Endothelial cell of umbilical vein (primary cell): Measurements from ENCODE around the gene RHEX. TPM values are rescaled to one million over a fixed set of nuclear protein-coding genes. Genes with fewer than 3 reads are reported as not detected.

ENCODE experiments used
- BruUV-seq: library from RNA; stranded (reverse); fragments of 400-500 nt; replicated peaks from 2 replicates; lab custom pipeline; 2021; lab: Mats Ljungman, UMichigan
- CTCF ChIA-PET: fragments of 300-600, 350-600 bp; sonication (Branson Sonifier 250); formaldehyde crosslinking; loops from one replicate; lab custom pipeline; 2021; ENCODE audit warnings: antibody characterized with exemption, inconsistent platforms; lab: Charles Lee
- POLR2A ChIA-PET: fragments of 300-600, 350-600 bp; sonication (Branson Sonifier 250); formaldehyde crosslinking; loops from one replicate; lab custom pipeline; 2021; ENCODE audit warnings: antibody characterized with exemption, inconsistent platforms; lab: Charles Lee
- DNase-seq: peaks from one replicate; pipeline ENCODE4 v3.0.0-alpha.2; 2011; ENCODE audit warnings: low read depth, low spot score
- FAIRE-seq: peaks from 2 replicates; lab custom pipeline; 2011; peaks lifted over from hg19 to GRCh38; lab: Jason Lieb, UNC
- H2AFZ ChIP-seq: 2 replicates; pipeline ENCODE4 v1.6.0; 2012; ENCODE audit warnings: low read depth, low read length, control low read depth, inconsistent platforms
- H3K27ac ChIP-seq: 2 replicates; pipeline ENCODE4 v1.5.1; 2011; ENCODE audit warnings: low read depth, mild to moderate bottlenecking, control low read depth, low read length, moderate library complexity; ENCODE audit not compliant: insufficient read depth
- H3K27me3 ChIP-seq, 2 experiments: 2 replicates each; pipeline versions ENCODE4 v1.6.0 to v1.6.1; 2011; ENCODE audit warnings: low read length in 2 of 2, mixed read lengths in 1 of 2; ENCODE audit not compliant: control insufficient read depth in 2 of 2, insufficient read depth in 2 of 2
- H3K36me3 ChIP-seq, 2 experiments: 2 replicates in 1 of 2; 3 replicates in 1 of 2; pipeline ENCODE4 v1.5.1; 2011; ENCODE audit warnings: low read length in 2 of 2, mild to moderate bottlenecking in 1 of 2, moderate library complexity in 1 of 2; ENCODE audit not compliant: control insufficient read depth in 2 of 2, insufficient read depth in 2 of 2; ENCODE audit errors: extremely low read depth in 1 of 2
- H3K4me1 ChIP-seq: 3 replicates; pipeline ENCODE4 v1.5.1; 2011; ENCODE audit warnings: mild to moderate bottlenecking, low read length; ENCODE audit not compliant: control insufficient read depth, insufficient read depth; ENCODE audit errors: extremely low read depth
- H3K4me2 ChIP-seq: 2 replicates; pipeline ENCODE4 v1.6.1; 2011; ENCODE audit warnings: low read length, control low read depth, mixed read lengths; ENCODE audit not compliant: insufficient read depth
- H3K4me3 ChIP-seq, 3 experiments: fragments of 200-600 bp in 1 of 3; sonication (generic), shearing (Covaris generic) in 1 of 3; replicated peaks in 1 of 3; 2 replicates each; pipeline ENCODE4 v1.5.1; 2011 to 2016; ENCODE audit warnings: control low read depth in 3 of 3, low read length in 3 of 3, mild to moderate bottlenecking in 2 of 3, inconsistent platforms in 1 of 3, low read depth in 1 of 3, moderate library complexity in 1 of 3; ENCODE audit not compliant: insufficient read depth in 1 of 3
- H3K79me2 ChIP-seq: 2 replicates; pipeline ENCODE4 v1.6.0; 2012; ENCODE audit warnings: low read length, inconsistent platforms; ENCODE audit not compliant: control insufficient read depth, insufficient read depth
- H3K9ac ChIP-seq: replicated peaks from 2 replicates; pipeline ENCODE3; 2011; ENCODE audit warnings: low read length, control low read depth; ENCODE audit not compliant: insufficient read depth; ENCODE audit errors: extremely low read depth
- H3K9me1 ChIP-seq: replicated peaks from 3 replicates; pipeline ENCODE4 v1.6.0; 2011; ENCODE audit warnings: mild to moderate bottlenecking, low read length; ENCODE audit not compliant: control insufficient read depth, insufficient read depth; ENCODE audit errors: extremely low read depth
- H3K9me3 ChIP-seq: replicated peaks from 2 replicates; pipeline ENCODE4 v1.5.1; 2012; ENCODE audit warnings: low read length, inconsistent platforms; ENCODE audit not compliant: control insufficient read depth, insufficient read depth
- H4K20me1 ChIP-seq: replicated peaks from 2 replicates; pipeline ENCODE3; 2011; ENCODE audit warnings: mild to moderate bottlenecking, low read length; ENCODE audit not compliant: control insufficient read depth, insufficient read depth; ENCODE audit errors: extremely low read depth
- EZH2 ChIP-seq: IDR thresholded peaks from 2 replicates; pipeline ENCODE4 v1.6.1; 2012; ENCODE audit warnings: borderline replicate concordance, low read depth, mild to moderate bottlenecking, moderate library complexity, low read length, inconsistent platforms; ENCODE audit not compliant: severe bottlenecking
- FOS ChIP-seq: IDR thresholded peaks from 2 replicates; pipeline ENCODE4 v1.6.1; 2011; ENCODE audit warnings: mild to moderate bottlenecking, low read length, moderate library complexity, borderline replicate concordance; ENCODE audit not compliant: insufficient read depth
- GATA2 ChIP-seq: IDR thresholded peaks from 2 replicates; pipeline ENCODE4 v1.7.0; 2011; ENCODE audit warnings: low read depth, mild to moderate bottlenecking, moderate library complexity, mixed read lengths, low read length; ENCODE audit not compliant: insufficient read length, insufficient read depth
- JUN ChIP-seq: IDR thresholded peaks from 2 replicates; pipeline ENCODE4 v1.6.1; 2011; ENCODE audit warnings: borderline replicate concordance, low read depth; ENCODE audit not compliant: insufficient read length, insufficient read depth
- MYC ChIP-seq: IDR thresholded peaks from one replicate; pipeline ENCODE4 v1.6.1; 2011; ENCODE audit warnings: mild to moderate bottlenecking, low read depth, low read length
- POLR2A ChIP-seq: IDR thresholded peaks from 2 replicates; pipeline ENCODE4 v1.6.1; 2012; ENCODE audit warnings: low read depth, mild to moderate bottlenecking, control low read depth, low read length
- POLR2AphosphoS5 ChIP-seq: IDR thresholded peaks from 2 replicates; pipeline ENCODE4 v1.6.1; 2012; ENCODE audit warnings: low read depth, mild to moderate bottlenecking, control low read depth, low read length, moderate library complexity; ENCODE audit not compliant: insufficient read depth
- dilution Hi-C: fragments of 300-500 bp; cut with MboI; formaldehyde crosslinking; loops from one replicate; pipeline ENCODE4 v1.15.0; 2019; ENCODE audit warnings: low sequenced_read_pairs; ENCODE audit not compliant: extremely low pct_ligation_motif_present
- intact Hi-C: fragments of 100-400 bp; cut with micrococcal nuclease; formaldehyde crosslinking; loops from one replicate; pipeline ENCODE4 v1.10.0; 2022
- polyA plus RNA-seq, 4 experiments: library from polyadenylated mRNA; depleted of rRNA in 3 of 4; stranded (reverse) in 3 of 4; unstranded in 1 of 4; fragments of >200 nt; gene quantifications; 2 replicates each; pipeline versions ENCODE4 v1.2.1 to v1.2.3, GENCODE V29; 2011 to 2012; ENCODE audit warnings: missing spikeins in 1 of 4
- total RNA-seq: library from RNA; stranded (reverse); gene quantifications from 2 replicates; pipeline ENCODE4 v1.2.3, GENCODE V29; 2021
- TF ChIP-seq, protein P1 (sequence below), 2 donors: IDR thresholded peaks; 1 replicate in 1 of 2; 2 replicates in 1 of 2; pipeline ENCODE4 v1.5.1; 2011; ENCODE audit warnings: low read length in 2 of 2, mild to moderate bottlenecking in 2 of 2, moderate library complexity in 2 of 2, control low read depth in 1 of 2, inconsistent platforms in 1 of 2, low read depth in 1 of 2; ENCODE audit not compliant: insufficient read depth in 1 of 2; ENCODE audit errors: extremely low read depth in 1 of 2
- TF ChIP-seq, protein P2 (sequence below): IDR thresholded peaks from 2 replicates; pipeline ENCODE4 v1.6.1; 2011; ENCODE audit not compliant: insufficient read depth, insufficient read length

The RHEX gene
- total and polyA plus RNA-seq, 2 donors (not counting 3 experiments of a cell fraction or from before 2014, with no cell fraction given) = not detected

DNA sequence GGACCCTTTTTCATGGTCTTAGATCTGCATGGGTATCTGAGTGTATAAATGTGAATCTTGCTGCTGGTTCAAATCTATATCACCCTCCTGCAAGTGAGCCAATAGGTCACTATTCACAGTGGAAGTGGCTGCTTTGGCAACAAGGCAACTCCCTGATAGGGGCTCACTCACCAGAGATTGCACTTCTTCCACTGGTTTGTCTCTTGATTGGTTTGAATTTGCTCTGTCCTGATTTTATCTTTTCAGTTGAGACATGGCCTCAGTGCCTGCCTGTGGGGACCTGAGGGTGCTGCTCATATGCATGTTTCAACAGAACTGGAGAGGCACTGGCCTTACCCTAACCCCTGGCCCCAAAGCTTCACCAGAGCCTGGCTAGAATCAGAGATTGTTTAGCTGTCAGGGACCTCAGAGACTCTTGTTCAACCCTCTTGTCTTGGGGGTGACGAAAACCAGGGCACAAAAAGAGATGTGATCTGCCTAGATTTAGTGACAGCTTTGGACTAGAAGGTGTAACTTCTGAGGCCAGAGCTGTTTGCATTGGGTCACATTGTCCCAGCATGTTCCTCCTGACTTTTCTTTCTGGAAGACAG is 47.3 kb downstream of the RHEX start:
- no TSS peak for BruUV-seq
- TF ChIP-seq MYC (no peak), FOS (no peak), EZH2 (no peak), GATA2 (no peak), JUN (no peak), POLR2A (no peak), POLR2AphosphoS5 (no peak)
- TF ChIP-seq, protein P1, sequence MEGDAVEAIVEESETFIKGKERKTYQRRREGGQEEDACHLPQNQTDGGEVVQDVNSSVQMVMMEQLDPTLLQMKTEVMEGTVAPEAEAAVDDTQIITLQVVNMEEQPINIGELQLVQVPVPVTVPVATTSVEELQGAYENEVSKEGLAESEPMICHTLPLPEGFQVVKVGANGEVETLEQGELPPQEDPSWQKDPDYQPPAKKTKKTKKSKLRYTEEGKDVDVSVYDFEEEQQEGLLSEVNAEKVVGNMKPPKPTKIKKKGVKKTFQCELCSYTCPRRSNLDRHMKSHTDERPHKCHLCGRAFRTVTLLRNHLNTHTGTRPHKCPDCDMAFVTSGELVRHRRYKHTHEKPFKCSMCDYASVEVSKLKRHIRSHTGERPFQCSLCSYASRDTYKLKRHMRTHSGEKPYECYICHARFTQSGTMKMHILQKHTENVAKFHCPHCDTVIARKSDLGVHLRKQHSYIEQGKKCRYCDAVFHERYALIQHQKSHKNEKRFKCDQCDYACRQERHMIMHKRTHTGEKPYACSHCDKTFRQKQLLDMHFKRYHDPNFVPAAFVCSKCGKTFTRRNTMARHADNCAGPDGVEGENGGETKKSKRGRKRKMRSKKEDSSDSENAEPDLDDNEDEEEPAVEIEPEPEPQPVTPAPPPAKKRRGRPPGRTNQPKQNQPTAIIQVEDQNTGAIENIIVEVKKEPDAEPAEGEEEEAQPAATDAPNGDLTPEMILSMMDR (IDR thresholded peaks at IDR 0.05; ENCODE audit: extremely low read depth in 1 of 2, insufficient read depth in 1 of 2, low read depth in 1 of 2, low read length in 2 of 2) = no peak
- TF ChIP-seq, protein P2, sequence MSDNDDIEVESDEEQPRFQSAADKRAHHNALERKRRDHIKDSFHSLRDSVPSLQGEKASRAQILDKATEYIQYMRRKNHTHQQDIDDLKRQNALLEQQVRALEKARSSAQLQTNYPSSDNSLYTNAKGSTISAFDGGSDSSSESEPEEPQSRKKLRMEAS = no peak
- Histone ChIP-seq H3K79me2 (no peaks in the 10 kb centered on the region), H2AFZ (no peak overlapping the region), H3K4me3 (no peak overlapping the region), H3K27ac (no peak overlapping the region), H4K20me1 (no peaks in the 10 kb centered on the region), H3K9ac (no peak overlapping the region), H3K9me1 (no peaks in the 10 kb centered on the region), H3K27me3 (peaks cover 0 to 26% of the 10 kb centered on the region in 2 experiments), H3K4me2 (no peak overlapping the region), H3K9me3 (no peaks in the 10 kb centered on the region), H3K4me1 (no peaks in the 10 kb centered on the region), H3K36me3 (no peaks in the 10 kb centered on the region)
- CTCF ChIA-PET = interaction anchor here (1.2 kb wide), 1 partner anchor 181 kb away, joined by 4 read pairs; no protein-coding TSS in a partner anchor
- FAIRE-seq (no peak), DNase-seq (no peak)
- dilution Hi-C loops = loop anchor here (25.0 kb wide), 1 partner anchor 113 kb away; no protein-coding TSS in a partner anchor
- POLR2A ChIA-PET = no interaction called here
- intact Hi-C loops = no loop called here
